ENCODE measurements around the gene ERBB4.

DNA sequence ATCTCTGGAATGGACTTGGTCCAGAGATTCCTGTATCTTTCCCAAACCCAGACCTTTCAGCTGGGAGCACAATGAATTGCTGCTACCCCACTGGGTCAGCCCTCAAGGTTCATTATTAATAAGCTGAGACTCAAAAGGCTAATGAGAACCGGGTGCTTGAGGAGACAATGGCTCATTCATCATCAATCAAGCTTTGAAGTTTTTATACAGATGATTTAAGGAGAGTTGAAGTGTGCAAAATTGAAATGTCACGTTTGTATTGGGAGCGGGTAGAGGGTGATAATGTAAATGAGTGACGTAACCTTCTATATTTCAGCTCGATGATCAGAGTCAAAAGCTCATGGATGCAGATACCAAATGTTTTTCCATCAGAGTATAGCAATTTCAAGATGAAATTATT lies 744.9 kb downstream of the ERBB4 start:
- TF ChIP-seq, protein P1, sequence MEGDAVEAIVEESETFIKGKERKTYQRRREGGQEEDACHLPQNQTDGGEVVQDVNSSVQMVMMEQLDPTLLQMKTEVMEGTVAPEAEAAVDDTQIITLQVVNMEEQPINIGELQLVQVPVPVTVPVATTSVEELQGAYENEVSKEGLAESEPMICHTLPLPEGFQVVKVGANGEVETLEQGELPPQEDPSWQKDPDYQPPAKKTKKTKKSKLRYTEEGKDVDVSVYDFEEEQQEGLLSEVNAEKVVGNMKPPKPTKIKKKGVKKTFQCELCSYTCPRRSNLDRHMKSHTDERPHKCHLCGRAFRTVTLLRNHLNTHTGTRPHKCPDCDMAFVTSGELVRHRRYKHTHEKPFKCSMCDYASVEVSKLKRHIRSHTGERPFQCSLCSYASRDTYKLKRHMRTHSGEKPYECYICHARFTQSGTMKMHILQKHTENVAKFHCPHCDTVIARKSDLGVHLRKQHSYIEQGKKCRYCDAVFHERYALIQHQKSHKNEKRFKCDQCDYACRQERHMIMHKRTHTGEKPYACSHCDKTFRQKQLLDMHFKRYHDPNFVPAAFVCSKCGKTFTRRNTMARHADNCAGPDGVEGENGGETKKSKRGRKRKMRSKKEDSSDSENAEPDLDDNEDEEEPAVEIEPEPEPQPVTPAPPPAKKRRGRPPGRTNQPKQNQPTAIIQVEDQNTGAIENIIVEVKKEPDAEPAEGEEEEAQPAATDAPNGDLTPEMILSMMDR (IDR thresholded peaks at IDR 0.05) = no peak
- TF ChIP-seq POLR2AphosphoS5 (IDR thresholded peaks at IDR 0.05; ENCODE audit: low read depth, low read length) = no peak
